ENCODE results near the gene BEGAIN. TPM values are rescaled to one million over a fixed set of nuclear protein-coding genes. Genes with fewer than 3 reads are reported as not detected.

BEGAIN gene
- total and polyA plus RNA-seq, 2 of the 8 experiments (the other 6 are each of a cell fraction or from before 2014, with no cell fraction given) = 2.9 to 3.0 TPM

GRCh38 chr14:100592972-100593371 is 5.8 kb upstream of the BEGAIN start (continued):
- TF ChIP-seq CHD7 (IDR thresholded peaks at IDR 0.05; ENCODE audit: insufficient replicate concordance, low read length) (no peak), SP4 (IDR thresholded peaks at IDR 0.05; ENCODE audit: low read length) (no peak), HDAC2 (IDR thresholded peaks at IDR 0.05; ENCODE audit: borderline replicate concordance in 1 of 2, low read depth in 2 of 2, low read length in 2 of 2) (no peak), PHF8 (conservative IDR thresholded peaks at IDR 0.05; ENCODE audit: low read depth, low read length) (no peak), RNF2 (IDR thresholded peaks at IDR 0.05; ENCODE audit: borderline replicate concordance, low read depth, low read length, missing control alignments, poor library complexity, severe bottlenecking) (no peak), EP300 (IDR thresholded peaks at IDR 0.05; ENCODE audit: borderline replicate concordance in 1 of 2, low read depth in 2 of 2, low read length in 2 of 2) (no peak), YY1 (IDR thresholded peaks at IDR 0.05; ENCODE audit: low read depth, low read length) (no peak)

Measured in H1 (cell line).